OCI-M1 (cell line): ENCODE data around the gene PROM2.
A peak's percentile ranks its signal among the peaks of the same experiment; 100 is the strongest.
"Not testable (repeated sequence)": the region's sequence is repeated elsewhere in the genome, so short reads cannot be mapped to it uniquely, and the experiment has no call there.

Source experiments
- DNase-seq: peaks from one replicate; lab custom pipeline; 2025; lab: John Stamatoyannopoulos, UW

The PROM2 gene

DNA sequence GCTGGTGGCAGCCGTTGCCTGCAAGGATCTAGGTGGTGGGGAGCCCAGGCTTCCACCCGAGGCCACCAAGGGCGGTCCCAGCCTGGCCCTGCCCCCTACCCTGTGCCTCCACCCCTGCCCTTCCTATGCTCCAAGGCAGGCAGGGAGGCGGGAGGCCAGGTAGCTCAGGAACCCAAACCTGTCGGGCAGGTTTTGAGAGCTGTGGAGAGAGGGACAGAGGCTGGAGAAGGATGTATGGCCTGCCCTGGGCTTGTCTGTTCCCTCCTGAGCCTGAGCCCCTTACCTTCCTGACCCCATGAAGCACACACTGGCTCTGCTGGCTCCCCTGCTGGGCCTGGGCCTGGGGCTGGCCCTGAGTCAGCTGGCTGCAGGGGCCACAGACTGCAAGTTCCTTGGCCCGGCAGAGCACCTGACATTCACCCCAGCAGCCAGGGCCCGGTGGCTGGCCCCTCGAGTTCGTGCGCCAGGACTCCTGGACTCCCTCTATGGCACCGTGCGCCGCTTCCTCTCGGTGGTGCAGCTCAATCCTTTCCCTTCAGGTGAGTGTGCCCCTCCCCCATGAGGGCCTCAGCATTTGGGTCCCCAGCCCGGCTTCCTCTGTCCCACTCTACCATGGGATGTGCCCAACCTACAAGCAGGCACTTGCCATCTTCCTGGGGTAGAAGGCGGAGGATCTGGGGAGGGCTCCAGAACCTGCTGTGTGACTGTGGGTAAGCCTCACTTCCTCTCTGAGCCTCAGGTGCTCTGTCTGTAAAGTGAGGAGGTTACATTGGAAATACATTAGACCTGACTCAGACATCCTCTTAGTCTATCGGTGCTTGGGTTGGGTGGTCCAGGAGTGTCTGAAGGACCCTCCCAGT, at the start of gene PROM2:
Gene PROM2, plus strand, starts transcription at position 159 of the 860 bp plus-strand sequence. Its CDS starts 137 bp downstream, at position 296.
- DNase-seq, result no peak

DNA sequence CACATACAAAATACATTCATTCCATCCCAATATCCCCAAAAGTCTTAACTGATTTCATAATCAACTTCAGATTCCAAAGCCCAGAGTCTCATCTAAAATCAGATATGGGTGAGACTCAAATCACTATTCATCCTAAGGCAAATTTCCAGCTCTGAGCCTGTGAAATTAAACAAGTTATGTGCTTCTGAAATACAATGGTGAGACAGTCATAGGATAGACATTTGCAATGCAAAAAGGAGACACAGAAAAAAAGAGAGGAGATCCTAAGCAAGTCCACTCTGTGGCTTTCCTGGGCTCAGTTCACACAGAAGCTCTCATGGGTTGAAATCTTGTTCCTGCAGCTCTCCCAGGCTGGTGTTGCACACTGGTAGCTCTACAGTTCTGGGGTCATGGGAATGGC, 48.6 kb upstream of the PROM2 start:
- no peak for DNase-seq

DNA sequence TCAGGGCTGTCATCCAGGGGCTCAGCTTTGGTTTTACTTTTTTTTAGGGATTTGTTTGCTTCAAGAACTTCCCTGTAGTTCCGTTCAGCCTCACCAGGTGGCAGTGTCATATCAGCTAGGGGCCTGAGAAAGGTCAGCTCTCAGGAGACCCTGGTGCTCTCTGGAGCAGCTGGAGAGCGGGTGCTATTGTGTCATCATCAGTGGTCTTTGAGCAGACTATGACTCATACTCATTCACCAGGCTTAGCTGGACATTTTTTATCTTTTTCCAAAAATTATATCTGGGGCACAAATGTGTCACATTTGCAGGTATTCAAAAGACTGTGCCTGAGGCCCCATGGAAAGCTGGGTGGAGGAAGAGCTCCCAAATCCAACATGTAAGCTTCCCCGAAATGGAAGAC, 42.5 kb upstream of the PROM2 start:
- peak; percentile 76 for DNase-seq

- no peak for DNase-seq
Observed at GRCh38 chr2:95232232-95232631, 42.0 kb upstream of the PROM2 start.

GRCh38 chr2:95234286-95234785, 39.9 kb upstream of the PROM2 start:
- DNase-seq, result no peak

GRCh38 chr2:95234816-95235215, 39.4 kb upstream of the PROM2 start:
- no peak for DNase-seq

GRCh38 chr2:95238131-95238530, 36.1 kb upstream of the PROM2 start:
- DNase-seq, result no peak

GRCh38 chr2:95240091-95240490, 34.2 kb upstream of the PROM2 start:
- DNase-seq, result no peak

DNA sequence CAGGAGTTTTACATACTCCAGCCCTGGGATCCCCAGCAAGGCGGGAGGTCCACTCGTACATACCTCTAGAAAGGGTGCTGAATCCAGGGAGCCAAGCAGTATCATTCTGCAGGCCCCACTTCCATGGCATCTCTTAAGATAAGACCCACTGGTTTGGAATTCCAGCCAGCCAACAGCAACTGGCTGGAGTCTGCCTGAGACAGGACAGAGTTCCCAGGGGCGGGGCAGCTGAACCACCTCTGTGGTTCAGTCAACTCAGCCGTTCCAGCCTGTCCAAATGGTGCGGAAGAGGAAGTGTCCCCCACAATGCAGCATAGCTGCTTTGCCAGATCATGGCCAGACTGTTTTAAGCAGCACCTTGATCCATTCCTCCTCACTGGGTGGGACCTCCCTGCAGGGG, 33.7 kb upstream of the PROM2 start:
- no peak for DNase-seq

DNA sequence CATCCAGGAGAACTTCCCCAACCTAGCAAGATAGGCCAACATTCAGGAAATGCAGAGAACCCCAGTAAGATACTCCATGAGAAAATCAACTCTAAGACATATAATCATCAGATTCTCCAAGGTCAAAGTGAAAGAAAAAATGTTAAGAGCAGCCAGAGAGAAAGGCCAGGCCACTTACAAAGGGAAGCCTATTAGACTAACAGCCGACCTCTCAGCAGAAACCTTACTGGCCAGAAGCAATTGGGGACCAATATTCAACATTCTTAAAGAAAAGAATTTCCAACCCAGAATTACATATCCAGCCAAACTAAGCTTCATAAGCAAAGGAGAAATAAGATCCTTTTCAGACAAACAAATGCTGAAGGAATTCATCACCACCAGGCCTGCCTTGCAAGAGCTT, 32.2 kb upstream of the PROM2 start:
- DNase-seq, result not testable (repeated sequence)

DNA sequence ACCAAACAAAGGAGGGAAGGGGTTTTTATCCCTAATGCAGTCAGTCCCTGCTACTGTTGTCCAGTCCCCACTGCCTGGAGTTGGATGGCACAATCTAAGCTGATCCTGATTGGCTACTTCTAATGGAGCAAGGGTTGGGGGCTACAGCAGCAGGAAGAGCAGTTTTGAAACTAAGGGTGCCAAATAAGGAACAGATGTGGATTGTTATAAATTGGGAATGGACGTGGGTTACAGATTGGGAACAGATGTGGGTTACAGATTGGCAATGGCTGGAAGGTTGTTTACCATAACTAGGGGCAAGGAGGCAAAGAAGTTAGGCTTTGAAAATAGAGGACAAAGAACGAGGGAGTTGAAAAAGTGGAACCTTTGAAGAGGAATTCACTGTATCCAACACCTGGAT, 16.0 kb upstream of the PROM2 start:
- no peak for DNase-seq

GRCh38 chr2:95260028-95261023, 13.9 kb upstream of the PROM2 start:
- no peak for DNase-seq

DNA sequence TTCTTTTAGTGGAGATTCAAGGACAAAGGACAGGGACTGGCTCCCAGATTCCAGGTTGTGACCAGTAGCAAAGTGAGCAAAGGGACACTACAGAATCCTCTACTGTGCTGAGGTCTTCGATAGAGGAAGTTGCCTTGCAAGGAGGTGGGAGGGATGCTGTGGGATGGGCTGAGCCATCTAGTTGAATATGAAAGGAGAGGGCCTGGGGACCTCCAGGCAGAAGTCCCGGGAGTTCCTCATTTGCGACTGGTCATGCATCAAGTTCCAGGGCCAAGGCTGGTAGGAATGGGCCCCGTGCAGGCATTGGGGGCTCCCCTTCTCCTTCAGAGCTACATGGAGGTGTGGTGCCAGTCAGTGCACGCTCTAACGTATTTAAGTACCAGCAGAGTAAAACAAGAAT, 12.6 kb upstream of the PROM2 start:
- peak; percentile 20 for DNase-seq

- no peak for DNase-seq
Observed at GRCh38 chr2:95262896-95263542, 11.2 kb upstream of the PROM2 start.

GRCh38 chr2:95264624-95265023, 9.6 kb upstream of the PROM2 start:
- no peak for DNase-seq

GRCh38 chr2:95265182-95265581, 9.1 kb upstream of the PROM2 start:
- no peak for DNase-seq

DNA sequence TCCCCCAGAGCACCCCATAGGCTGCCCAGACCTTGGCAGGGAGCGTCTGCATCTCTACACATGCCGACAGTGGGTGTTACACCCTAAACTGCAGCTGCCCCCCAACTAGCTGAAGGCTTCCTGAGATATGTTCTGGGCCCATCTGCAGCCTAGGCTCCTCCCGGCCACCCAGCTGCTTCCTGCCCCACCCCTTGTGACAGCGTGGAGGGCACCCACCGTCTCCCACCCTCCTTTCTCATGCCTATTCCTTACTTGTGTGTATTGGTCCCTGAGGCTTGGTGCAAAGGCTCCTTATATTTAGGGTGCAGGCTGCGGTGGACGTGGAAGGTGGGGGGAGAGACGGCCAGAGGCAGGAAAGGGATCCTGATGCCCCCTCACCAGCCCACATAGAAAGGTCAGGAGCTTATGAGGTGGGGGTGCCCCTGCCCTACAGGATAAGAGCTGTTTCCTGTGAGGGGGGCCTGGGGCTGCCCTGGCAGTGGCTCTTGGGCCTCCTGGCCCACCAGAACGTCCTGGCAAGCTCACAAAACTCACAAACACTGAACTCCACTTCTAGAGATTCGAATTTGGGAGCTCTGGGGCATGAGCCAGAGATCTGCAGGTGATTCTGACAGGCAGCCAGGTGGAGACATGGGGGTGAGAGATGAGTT, 7.3 kb upstream of the PROM2 start:
- DNase-seq, result no peak

- DNase-seq, result no peak
Observed at GRCh38 chr2:95267458-95268210, 6.6 kb upstream of the PROM2 start.

DNA sequence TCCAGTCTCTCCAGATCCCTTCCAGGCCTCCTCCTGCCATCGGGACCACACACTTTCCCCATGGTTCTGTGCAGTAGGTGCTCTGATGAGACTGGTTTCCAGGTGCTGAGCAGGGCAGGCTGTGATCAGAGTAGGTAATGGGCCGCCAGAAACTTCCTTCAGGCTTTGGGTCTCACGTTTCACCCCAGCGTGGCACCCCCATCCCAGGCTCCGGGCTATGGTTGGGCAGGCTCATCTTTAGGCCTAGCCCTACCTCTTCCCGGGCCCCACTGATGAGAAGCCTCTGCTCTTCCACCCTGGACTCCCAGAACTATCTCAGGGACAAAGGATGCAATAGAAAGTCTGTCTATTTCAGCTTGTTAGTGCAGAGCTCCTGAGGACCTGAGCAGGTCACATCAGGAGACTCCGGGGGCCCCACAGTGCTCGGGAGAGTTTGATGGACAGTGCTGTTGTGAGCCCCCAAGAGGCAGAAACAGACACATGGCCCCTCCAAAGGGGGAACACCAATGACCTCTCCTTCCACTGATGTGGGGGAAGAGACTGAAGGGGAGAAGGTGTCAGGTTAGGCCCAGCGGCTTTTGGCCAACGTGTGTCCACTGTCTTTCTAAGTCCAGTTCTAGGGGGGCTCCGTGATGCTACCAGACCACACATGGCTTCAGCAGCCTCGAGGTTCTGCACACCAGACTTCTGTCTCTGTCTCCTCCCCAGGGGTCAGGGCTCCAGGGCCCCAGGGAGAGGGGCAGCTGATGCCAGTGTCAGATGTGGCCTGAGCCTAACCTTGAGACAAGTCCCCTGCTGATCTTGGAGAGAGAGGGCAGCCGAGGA, 5.8 kb upstream of the PROM2 start:
- no peak for DNase-seq
